ENCODE measurements around the gene TBC1D16. TPM values are rescaled to one million over a fixed set of nuclear protein-coding genes. Genes with fewer than 3 reads are reported as not detected.

The TBC1D16 gene
- total RNA-seq, 1 donor from 2014 or later, result 21.2 TPM

GRCh38 chr17:79953335-79953734, 82.3 kb downstream of the TBC1D16 start:
- Mint-ChIP-seq H3K27me3 (ENCODE audit: insufficient read depth, low read depth) (peaks cover 19% of the 10 kb centered on the region), H3K36me3 (peaks cover 1% of the 10 kb centered on the region), H3K4me3 (no peak overlapping the region), H3K9me3 (no peaks in the 10 kb centered on the region), H3K27ac (no peak overlapping the region), H3K4me1 (peaks cover 79% of the 10 kb centered on the region)
- H3F3A ChIP-seq (ENCODE audit: low read depth), result peaks cover 41% of the 10 kb centered on the region
- no peak overlapping the region for H3K4me3 ChIP-seq
- H3K9ac ChIP-seq, result no peak overlapping the region
- H3K79me2 ChIP-seq (ENCODE audit: low read depth), result no peaks in the 10 kb centered on the region
- H4K20me1 ChIP-seq (ENCODE audit: low read depth), result peaks cover 76% of the 10 kb centered on the region
- no peak for DNase-seq (ENCODE audit: low spot score)
- H2AFZ ChIP-seq (replicated peaks), result no peak overlapping the region
- peaks cover 43% of the 10 kb centered on the region for H3K27me3 ChIP-seq
- TF ChIP-seq EZH2phosphoT487 (IDR thresholded peaks at IDR 0.05), result no peak
- no peak for TF ChIP-seq CTCF (IDR thresholded peaks at IDR 0.05)
- no peak for TF ChIP-seq EZH2 (IDR thresholded peaks at IDR 0.05)
- no peak overlapping the region for H3K27ac ChIP-seq
- no peak overlapping the region for H3K4me2 ChIP-seq
- H3K36me3 ChIP-seq, result no peaks in the 10 kb centered on the region
- no peaks in the 10 kb centered on the region for H3K9me3 ChIP-seq (ENCODE audit: low read depth)
- H3K4me1 ChIP-seq, result peaks cover 37% of the 10 kb centered on the region

GRCh38 chr17:79952901-79953300, 82.8 kb downstream of the TBC1D16 start:
- Mint-ChIP-seq H3K4me3 (peak overlapping the region; percentile 52), H3K27me3 (ENCODE audit: insufficient read depth, low read depth) (peaks cover 20% of the 10 kb centered on the region), H3K27ac (no peak overlapping the region), H3K36me3 (peaks cover 4% of the 10 kb centered on the region), H3K9me3 (no peaks in the 10 kb centered on the region), H3K4me1 (peaks cover 81% of the 10 kb centered on the region)
- Histone ChIP-seq H4K20me1 (ENCODE audit: low read depth) (peaks cover 80% of the 10 kb centered on the region), H3K4me3 (no peak overlapping the region), H3K36me3 (no peaks in the 10 kb centered on the region), H3K27ac (no peak overlapping the region), H3K79me2 (ENCODE audit: low read depth) (no peaks in the 10 kb centered on the region), H3F3A (ENCODE audit: low read depth) (peaks cover 41% of the 10 kb centered on the region), H3K4me1 (peaks cover 37% of the 10 kb centered on the region), H2AFZ (replicated peaks) (no peak overlapping the region), H3K9ac (no peak overlapping the region), H3K9me3 (ENCODE audit: low read depth) (no peaks in the 10 kb centered on the region), H3K27me3 (peaks cover 44% of the 10 kb centered on the region), H3K4me2 (no peak overlapping the region)
- TF ChIP-seq CTCF (IDR thresholded peaks at IDR 0.05), result no peak
- DNase-seq (ENCODE audit: low spot score), result no peak

- Mint-ChIP-seq H3K36me3 (peaks cover 6% of the 10 kb centered on the region), H3K9me3 (no peaks in the 10 kb centered on the region), H3K27me3 (ENCODE audit: insufficient read depth, low read depth) (peaks cover 22% of the 10 kb centered on the region), H3K4me1 (peaks cover 78% of the 10 kb centered on the region), H3K27ac (peak overlapping the region; percentile 82), H3K4me3 (peak overlapping the region; percentile 84)
- no peaks in the 10 kb centered on the region for H3K79me2 ChIP-seq (ENCODE audit: low read depth)
- H3K9ac ChIP-seq, result no peak overlapping the region
- no peak for DNase-seq (ENCODE audit: low spot score)
- peak overlapping the region; percentile 82 for H3K4me2 ChIP-seq
- peaks cover 44% of the 10 kb centered on the region for H3K27me3 ChIP-seq
- H3K36me3 ChIP-seq, result no peaks in the 10 kb centered on the region
- peaks cover 80% of the 10 kb centered on the region for H4K20me1 ChIP-seq (ENCODE audit: low read depth)
- no peaks in the 10 kb centered on the region for H3K9me3 ChIP-seq (ENCODE audit: low read depth)
- TF ChIP-seq EZH2 (IDR thresholded peaks at IDR 0.05) (no peak), CTCF (IDR thresholded peaks at IDR 0.05) (no peak), EZH2phosphoT487 (IDR thresholded peaks at IDR 0.05) (no peak)
- peaks cover 41% of the 10 kb centered on the region for H3F3A ChIP-seq (ENCODE audit: low read depth)
- H3K27ac ChIP-seq, result no peak overlapping the region
- H3K4me1 ChIP-seq, result peaks cover 37% of the 10 kb centered on the region
- no peak overlapping the region for H3K4me3 ChIP-seq
- no peak overlapping the region for H2AFZ ChIP-seq (replicated peaks)
These were observed 83.3 kb downstream of the TBC1D16 start for GRCh38 chr17:79952265-79952877.
